ENCODE measurements around the gene XYLT1.

XYLT1 gene

GRCh38 chr16:17076092-17076754 lies 394.5 kb downstream of the XYLT1 start:
- no peak for TF ChIP-seq CTCF (IDR thresholded peaks at IDR 0.05; ENCODE audit: low read depth, low read length, missing control alignments)
- no peaks in the 10 kb centered on the region for H3K27me3 ChIP-seq (replicated peaks)
- no peak overlapping the region for H3K27ac ChIP-seq
- H3K36me3 ChIP-seq (replicated peaks) = no peaks in the 10 kb centered on the region
- no peak overlapping the region for H3K4me3 ChIP-seq (ENCODE audit: low read depth, low read length)
- DNase-seq = no peak
- in situ Hi-C loops (cut with HindIII; ENCODE audit: low pct_ligation_motif_present, low sequenced_read_pairs) = no loop called here

GRCh38 chr16:17072104-17072503 lies 398.7 kb downstream of the XYLT1 start:
- TF ChIP-seq CTCF (IDR thresholded peaks at IDR 0.05; ENCODE audit: low read depth, low read length, missing control alignments) = no peak
- Histone ChIP-seq H3K36me3 (replicated peaks) (no peaks in the 10 kb centered on the region), H3K4me3 (ENCODE audit: low read depth, low read length) (no peak overlapping the region), H3K27ac (no peak overlapping the region), H3K27me3 (replicated peaks) (no peaks in the 10 kb centered on the region)
- no peak for DNase-seq
- in situ Hi-C loops (cut with HindIII; ENCODE audit: low pct_ligation_motif_present, low sequenced_read_pairs) = no loop called here

GRCh38 chr16:17070882-17071592 lies 399.7 kb downstream of the XYLT1 start:
- H3K27ac ChIP-seq = no peak overlapping the region
- in situ Hi-C loops (cut with HindIII; ENCODE audit: low pct_ligation_motif_present, low sequenced_read_pairs) = no loop called here
- no peak for TF ChIP-seq CTCF (IDR thresholded peaks at IDR 0.05; ENCODE audit: low read depth, low read length, missing control alignments)
- H3K36me3 ChIP-seq (replicated peaks) = no peaks in the 10 kb centered on the region
- DNase-seq = no peak
- no peaks in the 10 kb centered on the region for H3K27me3 ChIP-seq (replicated peaks)
- no peak overlapping the region for H3K4me3 ChIP-seq (ENCODE audit: low read depth, low read length)

- no peak for TF ChIP-seq CTCF (IDR thresholded peaks at IDR 0.05; ENCODE audit: low read depth, low read length, missing control alignments)
- Histone ChIP-seq H3K4me3 (ENCODE audit: low read depth, low read length) (no peak overlapping the region), H3K27me3 (replicated peaks) (no peaks in the 10 kb centered on the region), H3K36me3 (replicated peaks) (no peaks in the 10 kb centered on the region), H3K27ac (no peak overlapping the region)
- no peak for DNase-seq
- in situ Hi-C loops (cut with HindIII; ENCODE audit: low pct_ligation_motif_present, low sequenced_read_pairs) = no loop called here
Observed at GRCh38 chr16:17069681-17070080, 401.1 kb downstream of the XYLT1 start.

GRCh38 chr16:17068524-17068923 lies 402.2 kb downstream of the XYLT1 start:
- H3K36me3 ChIP-seq (replicated peaks) = no peaks in the 10 kb centered on the region
- in situ Hi-C loops (cut with HindIII; ENCODE audit: low pct_ligation_motif_present, low sequenced_read_pairs) = no loop called here
- no peak overlapping the region for H3K4me3 ChIP-seq (ENCODE audit: low read depth, low read length)
- no peak overlapping the region for H3K27ac ChIP-seq
- DNase-seq = no peak
- no peaks in the 10 kb centered on the region for H3K27me3 ChIP-seq (replicated peaks)
- TF ChIP-seq CTCF (IDR thresholded peaks at IDR 0.05; ENCODE audit: low read depth, low read length, missing control alignments) = no peak

Measured in brain microvascular endothelial cell (primary cell).